Muscle layer of colon (tissue), 2 donors: Measurements from ENCODE around the gene STRADA.

Experiments used
- H3K27ac ChIP-seq: one replicate; pipeline ENCODE4 v1.7.0; 2013; ENCODE audit warnings: low read depth, mild to moderate bottlenecking, low read length, moderate library complexity
- H3K27me3 ChIP-seq, 2 donors: one replicate each; pipeline ENCODE4 v1.7.0; 2013; ENCODE audit warnings: low read length in 2 of 2, mild to moderate bottlenecking in 2 of 2; ENCODE audit not compliant: insufficient read depth in 2 of 2, control insufficient read depth in 1 of 2
- H3K36me3 ChIP-seq: one replicate; pipeline ENCODE4 v1.7.0; 2013; ENCODE audit warnings: mild to moderate bottlenecking, low read length; ENCODE audit not compliant: insufficient read depth
- H3K4me1 ChIP-seq: one replicate; pipeline ENCODE4 v1.7.0; 2013; ENCODE audit warnings: mild to moderate bottlenecking, low read length; ENCODE audit not compliant: insufficient read depth
- H3K4me3 ChIP-seq, 2 donors: one replicate each; pipeline ENCODE4 v1.7.0; 2013; ENCODE audit warnings: low read length in 2 of 2, low read depth in 1 of 2, mild to moderate bottlenecking in 1 of 2, moderate library complexity in 1 of 2
- H3K9ac ChIP-seq: one replicate; pipeline ENCODE4 v1.7.0; 2013; ENCODE audit warnings: low read length
- H3K9me3 ChIP-seq: one replicate; pipeline ENCODE4 v1.7.0; 2013; ENCODE audit warnings: mild to moderate bottlenecking, low read length
- donor health status: abdominal sarcoma.
- donor health status: Adenocarcinoma of cecum.

Gene STRADA

DNA sequence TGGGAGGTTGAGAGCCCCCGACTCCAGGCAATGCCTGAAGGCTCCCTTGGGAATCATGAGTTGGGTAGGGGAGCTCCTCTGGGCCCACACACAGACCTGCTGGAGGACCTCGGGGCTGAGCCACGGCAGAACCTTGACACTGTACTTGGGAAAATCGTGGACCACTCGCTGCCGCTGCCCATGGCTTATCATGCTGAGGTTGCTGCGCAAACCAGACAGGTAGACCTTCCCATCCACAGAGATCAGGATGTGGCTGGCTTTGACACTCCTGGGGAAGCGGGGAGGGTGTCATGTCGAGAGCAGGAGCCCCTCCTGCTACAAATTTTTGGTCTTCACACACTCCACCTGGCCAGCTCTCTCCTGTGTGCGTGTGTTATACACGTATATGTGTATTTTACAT, 34.4 kb downstream of the STRADA start:
- H3K36me3 ChIP-seq, result peaks cover 46% of the 10 kb centered on the region
- no peak overlapping the region for H3K4me3 ChIP-seq
- H3K27me3 ChIP-seq, result no peaks in the 10 kb centered on the region
- H3K9ac ChIP-seq, result no peak overlapping the region
- H3K4me1 ChIP-seq, result no peaks in the 10 kb centered on the region
- no peak overlapping the region for H3K27ac ChIP-seq
- no peaks in the 10 kb centered on the region for H3K9me3 ChIP-seq

- no peak overlapping the region for H3K9ac ChIP-seq
- no peaks in the 10 kb centered on the region for H3K27me3 ChIP-seq
- H3K4me1 ChIP-seq, result peaks cover 2% of the 10 kb centered on the region
- H3K36me3 ChIP-seq, result peaks cover 43% of the 10 kb centered on the region
- H3K4me3 ChIP-seq, result no peak overlapping the region
- no peak overlapping the region for H3K27ac ChIP-seq
- H3K9me3 ChIP-seq, result no peaks in the 10 kb centered on the region
Observed at GRCh38 chr17:63706336-63707082, 35.1 kb downstream of the STRADA start.

DNA sequence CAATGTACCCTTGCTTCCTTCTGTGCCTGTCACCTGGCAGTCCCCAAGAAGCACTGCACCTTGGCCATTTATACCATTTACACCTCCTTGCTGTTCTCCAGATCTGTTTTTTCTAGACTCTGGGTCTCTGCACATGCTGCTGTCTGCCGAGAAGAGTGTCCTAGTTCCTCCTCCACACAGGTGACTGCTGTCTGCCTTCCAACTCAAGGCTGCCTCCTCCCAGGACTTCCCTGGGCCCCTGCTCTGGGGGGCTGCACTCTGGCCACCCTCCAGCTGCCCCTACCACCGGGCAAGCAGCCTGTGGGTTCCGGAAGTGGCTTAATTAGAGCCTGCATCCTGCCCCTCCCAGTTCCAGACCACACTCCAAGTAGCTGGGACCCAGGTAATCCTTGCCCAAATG, 35.9 kb downstream of the STRADA start:
- Histone ChIP-seq H3K4me3 (no peak overlapping the region), H3K4me1 (peaks cover 7% of the 10 kb centered on the region), H3K9ac (no peak overlapping the region)

GRCh38 chr17:63704836-63705235, 36.8 kb downstream of the STRADA start:
- Histone ChIP-seq H3K9me3 (no peaks in the 10 kb centered on the region), H3K27ac (no peak overlapping the region), H3K36me3 (peaks cover 39% of the 10 kb centered on the region), H3K27me3 (no peaks in the 10 kb centered on the region), H3K4me3 (no peak overlapping the region), H3K9ac (no peak overlapping the region), H3K4me1 (peaks cover 7% of the 10 kb centered on the region)

More for the DNA sequence above, 35.9 kb downstream of the STRADA start:
- no peaks in the 10 kb centered on the region for H3K9me3 ChIP-seq
- no peaks in the 10 kb centered on the region for H3K27me3 ChIP-seq
- H3K36me3 ChIP-seq, result peaks cover 42% of the 10 kb centered on the region
- H3K27ac ChIP-seq, result no peak overlapping the region

- no peak overlapping the region for H3K4me3 ChIP-seq
Observed at GRCh38 chr17:63704259-63704576, 37.4 kb downstream of the STRADA start.

GRCh38 chr17:63703556-63704258, 37.9 kb downstream of the STRADA start:
- H3K36me3 ChIP-seq, result peaks cover 28% of the 10 kb centered on the region
- H3K9me3 ChIP-seq, result no peaks in the 10 kb centered on the region
- no peaks in the 10 kb centered on the region for H3K27me3 ChIP-seq
- H3K9ac ChIP-seq, result no peak overlapping the region
- peaks cover 7% of the 10 kb centered on the region for H3K4me1 ChIP-seq
- no peak overlapping the region for H3K27ac ChIP-seq
- no peak overlapping the region for H3K4me3 ChIP-seq

More at GRCh38 chr17:63704259-63704576, 37.4 kb downstream of the STRADA start:
- Histone ChIP-seq H3K27me3 (no peaks in the 10 kb centered on the region), H3K36me3 (peaks cover 33% of the 10 kb centered on the region), H3K27ac (no peak overlapping the region), H3K9ac (no peak overlapping the region), H3K4me1 (peaks cover 7% of the 10 kb centered on the region), H3K9me3 (no peaks in the 10 kb centered on the region)

- H3K27ac ChIP-seq, result no peak overlapping the region
- H3K4me1 ChIP-seq, result peaks cover 7% of the 10 kb centered on the region
- peaks cover 25% of the 10 kb centered on the region for H3K36me3 ChIP-seq
- H3K27me3 ChIP-seq, result no peaks in the 10 kb centered on the region
- H3K9ac ChIP-seq, result no peak overlapping the region
- no peak overlapping the region for H3K4me3 ChIP-seq
- no peaks in the 10 kb centered on the region for H3K9me3 ChIP-seq
Observed at GRCh38 chr17:63703029-63703428, 38.6 kb downstream of the STRADA start.

GRCh38 chr17:63702721-63703015, 38.9 kb downstream of the STRADA start:
- H3K4me3 ChIP-seq, result no peak overlapping the region
- H3K9ac ChIP-seq, result no peak overlapping the region
- H3K4me1 ChIP-seq, result peaks cover 7% of the 10 kb centered on the region
- peaks cover 25% of the 10 kb centered on the region for H3K36me3 ChIP-seq
- no peaks in the 10 kb centered on the region for H3K9me3 ChIP-seq
- no peak overlapping the region for H3K27ac ChIP-seq
- no peaks in the 10 kb centered on the region for H3K27me3 ChIP-seq

GRCh38 chr17:63701868-63702720, 39.5 kb downstream of the STRADA start:
- H3K36me3 ChIP-seq, result peaks cover 25% of the 10 kb centered on the region
- H3K4me3 ChIP-seq, result no peak overlapping the region
- no peaks in the 10 kb centered on the region for H3K27me3 ChIP-seq
- H3K27ac ChIP-seq, result no peak overlapping the region
- H3K9ac ChIP-seq, result no peak overlapping the region
- peaks cover 7% of the 10 kb centered on the region for H3K4me1 ChIP-seq
- H3K9me3 ChIP-seq, result no peaks in the 10 kb centered on the region

- H3K4me1 ChIP-seq, result peaks cover 7% of the 10 kb centered on the region
- no peak overlapping the region for H3K9ac ChIP-seq
- no peaks in the 10 kb centered on the region for H3K9me3 ChIP-seq
- peak overlapping the region in 1 of 2 donors; percentile 38 for H3K4me3 ChIP-seq
- H3K27ac ChIP-seq, result peak overlapping the region; percentile 80
- H3K27me3 ChIP-seq, result no peaks in the 10 kb centered on the region
- peaks cover 25% of the 10 kb centered on the region for H3K36me3 ChIP-seq
Observed at GRCh38 chr17:63701456-63701820, 40.2 kb downstream of the STRADA start.

DNA sequence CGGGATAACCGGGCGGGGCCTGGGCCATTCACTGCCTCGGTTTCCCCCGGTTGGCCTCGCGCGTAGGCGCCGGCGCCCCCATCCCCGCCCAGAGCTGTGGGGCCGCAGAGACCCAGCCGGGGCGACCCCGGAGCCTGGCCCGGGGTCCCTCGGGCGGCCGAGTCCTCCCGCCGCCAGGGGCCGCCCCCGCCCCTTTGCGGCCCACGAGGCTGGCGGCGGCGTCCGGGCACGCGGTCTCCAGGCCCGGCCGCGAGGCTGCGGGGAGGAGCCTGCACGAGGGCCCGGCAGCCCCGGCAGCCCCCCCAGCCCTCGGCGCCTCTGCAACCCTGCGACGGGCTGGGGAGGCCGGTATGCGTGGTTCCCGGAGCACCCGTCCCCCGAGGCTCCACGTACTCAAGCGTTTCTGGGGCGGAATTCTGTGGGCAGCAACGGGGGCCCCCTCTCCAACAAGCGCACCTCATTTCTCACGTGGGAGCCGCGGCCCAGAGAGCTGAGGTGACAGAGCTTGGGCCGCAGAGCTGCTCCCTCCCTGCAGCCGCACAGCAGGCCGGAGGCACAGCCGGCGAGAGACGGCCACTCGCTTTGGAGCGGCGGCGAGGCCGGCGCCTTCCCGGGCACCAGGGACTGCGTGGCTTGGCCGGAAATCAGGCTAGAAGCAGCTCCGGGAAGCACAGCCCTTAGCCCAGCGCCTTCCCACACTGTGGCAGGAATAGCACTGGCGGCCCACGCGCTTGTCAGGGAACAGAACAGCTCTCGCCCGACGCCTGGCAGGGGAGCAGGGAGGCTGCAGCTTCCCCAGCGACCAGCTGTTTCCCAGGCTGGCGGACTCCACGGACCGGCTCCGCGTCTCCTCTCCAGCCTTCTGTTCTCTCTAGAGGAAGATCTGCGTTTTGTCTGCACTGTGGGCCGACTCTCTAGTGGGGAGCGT, 40.8 kb downstream of the STRADA start:
- Histone ChIP-seq H3K9me3 (no peaks in the 10 kb centered on the region), H3K9ac (no peak overlapping the region), H3K36me3 (peaks cover 18% of the 10 kb centered on the region), H3K4me3 (peak overlapping the region; percentile 38 to 71), H3K4me1 (peaks cover 7% of the 10 kb centered on the region), H3K27ac (peak overlapping the region; percentile 80), H3K27me3 (no peaks in the 10 kb centered on the region)
